ENCODE results near the gene BCAP31. TPM values are rescaled to one million over a fixed set of nuclear protein-coding genes. Genes with fewer than 3 reads are reported as not detected.

The BCAP31 gene
- total and polyA plus RNA-seq, 3 donors from 2014 or later, result 149 to 222 (median 153) TPM

- TF ChIP-seq POLR2A (IDR thresholded peaks at IDR 0.05), result no peak
- TF ChIP-seq, protein P1, sequence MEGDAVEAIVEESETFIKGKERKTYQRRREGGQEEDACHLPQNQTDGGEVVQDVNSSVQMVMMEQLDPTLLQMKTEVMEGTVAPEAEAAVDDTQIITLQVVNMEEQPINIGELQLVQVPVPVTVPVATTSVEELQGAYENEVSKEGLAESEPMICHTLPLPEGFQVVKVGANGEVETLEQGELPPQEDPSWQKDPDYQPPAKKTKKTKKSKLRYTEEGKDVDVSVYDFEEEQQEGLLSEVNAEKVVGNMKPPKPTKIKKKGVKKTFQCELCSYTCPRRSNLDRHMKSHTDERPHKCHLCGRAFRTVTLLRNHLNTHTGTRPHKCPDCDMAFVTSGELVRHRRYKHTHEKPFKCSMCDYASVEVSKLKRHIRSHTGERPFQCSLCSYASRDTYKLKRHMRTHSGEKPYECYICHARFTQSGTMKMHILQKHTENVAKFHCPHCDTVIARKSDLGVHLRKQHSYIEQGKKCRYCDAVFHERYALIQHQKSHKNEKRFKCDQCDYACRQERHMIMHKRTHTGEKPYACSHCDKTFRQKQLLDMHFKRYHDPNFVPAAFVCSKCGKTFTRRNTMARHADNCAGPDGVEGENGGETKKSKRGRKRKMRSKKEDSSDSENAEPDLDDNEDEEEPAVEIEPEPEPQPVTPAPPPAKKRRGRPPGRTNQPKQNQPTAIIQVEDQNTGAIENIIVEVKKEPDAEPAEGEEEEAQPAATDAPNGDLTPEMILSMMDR (IDR thresholded peaks at IDR 0.05), result no peak
- peaks cover 3% of the 10 kb centered on the region for H3K4me1 ChIP-seq
- no peak for DNase-seq
- H3K36me3 ChIP-seq (ENCODE audit: low read depth, missing control alignments), result no peaks in the 10 kb centered on the region
- H3K27ac ChIP-seq, result no peak overlapping the region
- no peak overlapping the region for H3K4me3 ChIP-seq
- intact Hi-C loops (cut with DNase I; ENCODE audit: low total_unique reads), result no loop called here
- H3K9me3 ChIP-seq, result no peaks in the 10 kb centered on the region
- WGBS, 2 donors, result 92 to 98% methylated on average over 8 to 14 of the region's 18 CpGs
- H3K27me3 ChIP-seq, result no peaks in the 10 kb centered on the region
Observed at GRCh38 chrX:153704021-153704526, 20.1 kb downstream of the BCAP31 start.

GRCh38 chrX:153703036-153703370 is 21.2 kb downstream of the BCAP31 start:
- 57 to 82% methylated on average over 9 to 14 of the region's 16 CpGs for WGBS, 2 donors
- no peaks in the 10 kb centered on the region for H3K27me3 ChIP-seq
- no peak for TF ChIP-seq POLR2A (IDR thresholded peaks at IDR 0.05)
- TF ChIP-seq, protein P1 (IDR thresholded peaks at IDR 0.05), result no peak
- no peaks in the 10 kb centered on the region for H3K36me3 ChIP-seq (ENCODE audit: low read depth, missing control alignments)
- H3K4me1 ChIP-seq, result peaks cover 3% of the 10 kb centered on the region
- no peak for DNase-seq
- intact Hi-C loops (cut with DNase I; ENCODE audit: low total_unique reads), result no loop called here
- H3K4me3 ChIP-seq, result no peak overlapping the region
- no peak overlapping the region for H3K27ac ChIP-seq
- H3K9me3 ChIP-seq, result no peaks in the 10 kb centered on the region

DNA sequence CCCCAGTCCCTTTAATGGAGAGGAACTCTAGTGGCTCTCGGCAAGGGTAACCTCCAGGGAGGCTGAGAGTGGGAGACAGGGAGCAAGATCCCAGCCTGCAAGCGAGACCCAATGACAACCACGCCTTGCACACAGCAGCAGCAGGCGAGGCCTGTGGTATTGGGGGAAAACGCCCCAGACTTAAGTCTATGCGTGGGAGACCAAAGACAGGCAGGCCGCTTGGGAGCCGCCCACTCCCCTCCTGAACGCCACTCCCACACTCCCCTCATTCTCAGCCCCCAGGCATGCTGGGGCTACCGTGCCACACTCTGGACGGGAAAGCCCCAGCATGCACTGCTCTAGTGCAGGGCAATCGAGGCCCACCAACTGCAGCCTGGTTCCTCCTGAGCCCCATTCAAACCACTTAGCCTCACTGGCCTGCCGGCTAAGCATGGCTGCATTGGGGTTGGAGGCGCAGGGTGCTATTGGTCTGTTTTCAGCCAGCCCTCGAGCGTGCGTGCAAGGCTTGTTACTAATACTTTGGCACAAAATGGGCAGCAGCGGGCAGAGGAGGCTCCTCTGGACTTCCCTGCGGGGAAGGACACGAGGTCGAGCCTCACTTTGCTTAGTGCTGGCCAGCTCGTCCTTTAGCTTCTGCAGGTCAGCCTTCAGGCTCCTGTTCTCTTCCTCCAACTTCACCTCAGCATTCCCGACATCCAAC is 21.7 kb downstream of the BCAP31 start:
- H3K36me3 ChIP-seq (ENCODE audit: low read depth, missing control alignments), result no peaks in the 10 kb centered on the region
- no peak overlapping the region for H3K27ac ChIP-seq
- TF ChIP-seq, protein P1 (IDR thresholded peaks at IDR 0.05), result no peak
- no peak for TF ChIP-seq POLR2A (IDR thresholded peaks at IDR 0.05)

GRCh38 chrX:153701706-153702105 is 22.5 kb downstream of the BCAP31 start:
- H3K27ac ChIP-seq, result no peak overlapping the region
- H3K36me3 ChIP-seq (ENCODE audit: low read depth, missing control alignments), result no peaks in the 10 kb centered on the region
- 93 to 94% methylated on average over 3 to 7 of the region's 12 CpGs for WGBS, 2 donors
- peaks cover 3% of the 10 kb centered on the region for H3K4me1 ChIP-seq
- H3K9me3 ChIP-seq, result no peaks in the 10 kb centered on the region
- TF ChIP-seq, protein P1 (IDR thresholded peaks at IDR 0.05), result no peak
- no peak for TF ChIP-seq POLR2A (IDR thresholded peaks at IDR 0.05)
- intact Hi-C loops (cut with DNase I; ENCODE audit: low total_unique reads), result no loop called here
- no peak overlapping the region for H3K4me3 ChIP-seq
- no peak for DNase-seq
- H3K27me3 ChIP-seq, result no peaks in the 10 kb centered on the region

More for the DNA sequence above, 21.7 kb downstream of the BCAP31 start:
- DNase-seq, result no peak
- no peak overlapping the region for H3K4me3 ChIP-seq
- intact Hi-C loops (cut with DNase I; ENCODE audit: low total_unique reads), result no loop called here
- no peaks in the 10 kb centered on the region for H3K9me3 ChIP-seq
- H3K4me1 ChIP-seq, result peaks cover 3% of the 10 kb centered on the region
- whole genome bisulfite sequencing, 2 donors, result 80 to 100% methylated on average over 1 to 19 of the region's 23 CpGs
- H3K27me3 ChIP-seq, result no peaks in the 10 kb centered on the region

- no peak for DNase-seq
- Histone ChIP-seq H3K36me3 (ENCODE audit: low read depth, missing control alignments) (no peaks in the 10 kb centered on the region), H3K9me3 (no peaks in the 10 kb centered on the region), H3K27ac (no peak overlapping the region), H3K4me1 (peaks cover 3% of the 10 kb centered on the region), H3K4me3 (no peak overlapping the region), H3K27me3 (no peaks in the 10 kb centered on the region)
- intact Hi-C loops (cut with DNase I; ENCODE audit: low total_unique reads), result no loop called here
- TF ChIP-seq, protein P1 (IDR thresholded peaks at IDR 0.05), result no peak
- no peak for TF ChIP-seq POLR2A (IDR thresholded peaks at IDR 0.05)
- 92 to 96% methylated on average over 2 to 4 of the region's 6 CpGs for WGBS, 2 donors
Observed at GRCh38 chrX:153700967-153701366, 23.2 kb downstream of the BCAP31 start.
